LNCAP (cell line): ENCODE data around the gene TTC39B.

Experiments
- CTCF ChIP-seq: fragments of 450-650 bp; IDR thresholded peaks from 2 replicates; pipeline ENCODE4 v1.5.1; 2017; ENCODE audit warnings: mild to moderate bottlenecking

Gene TTC39B

DNA sequence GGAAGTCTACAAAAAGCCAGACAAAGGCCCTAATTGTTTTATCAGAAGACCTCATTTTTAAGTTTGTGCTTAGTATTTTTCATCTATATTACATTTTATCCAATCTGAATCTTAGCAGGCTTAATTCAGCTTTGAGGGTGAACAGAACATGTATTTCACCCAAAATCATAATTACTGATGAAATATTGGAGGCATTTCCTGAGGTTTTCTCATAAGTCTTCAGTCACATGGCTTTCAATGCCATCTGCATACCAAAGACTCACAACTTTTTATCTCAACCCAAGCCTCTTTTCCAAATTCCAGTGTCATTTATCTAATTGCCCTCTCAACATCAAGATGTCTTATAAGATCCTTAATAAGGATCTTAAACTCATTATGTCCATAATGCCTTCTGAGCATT, 150.8 kb downstream of the TTC39B start:
- no peak for TF ChIP-seq CTCF

GRCh38 chr9:15155826-15156225, 151.2 kb downstream of the TTC39B start:
- TF ChIP-seq CTCF = no peak

DNA sequence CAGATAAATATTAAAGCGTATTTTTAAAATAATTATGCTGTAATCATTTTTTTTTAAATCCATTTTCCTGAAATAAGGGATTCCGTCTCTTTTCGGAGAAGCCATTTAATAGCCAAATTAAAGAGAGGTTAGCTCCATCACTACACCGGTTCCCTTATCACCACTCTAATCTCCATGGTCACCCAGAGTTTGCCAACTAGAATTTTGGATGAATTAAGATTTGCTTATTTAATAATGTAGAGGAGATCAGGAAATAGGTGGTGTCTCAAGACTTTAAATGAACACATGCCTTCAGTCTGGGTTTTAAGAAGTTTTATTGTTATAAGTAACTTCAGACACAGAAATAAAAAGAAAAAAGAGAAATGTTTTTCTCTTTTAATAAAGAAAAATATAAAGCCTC, 151.7 kb downstream of the TTC39B start:
- no peak for TF ChIP-seq CTCF

GRCh38 chr9:15154677-15155076, 152.3 kb downstream of the TTC39B start:
- TF ChIP-seq CTCF = no peak

DNA sequence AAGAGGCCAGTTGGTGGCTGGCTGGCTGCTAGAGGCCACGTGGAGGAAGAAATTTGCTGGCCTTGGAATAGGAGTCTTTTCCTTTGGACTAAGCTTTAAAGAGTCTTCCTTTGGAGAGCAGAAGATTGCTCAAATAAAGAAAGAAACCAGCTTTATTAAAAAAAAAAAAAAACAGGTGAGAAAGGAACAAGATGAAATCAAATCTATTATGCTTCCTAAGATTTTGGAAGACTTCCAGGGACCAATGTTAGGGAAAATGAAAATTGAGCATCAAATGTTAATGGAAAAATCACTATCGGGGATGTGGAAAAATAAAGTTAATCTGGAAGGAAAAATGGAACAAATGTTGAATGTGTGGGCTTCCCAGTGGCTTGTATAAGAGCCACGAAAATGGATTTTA, 153.1 kb downstream of the TTC39B start:
- no peak for TF ChIP-seq CTCF

GRCh38 chr9:15150939-15151338, 156.1 kb downstream of the TTC39B start:
- no peak for TF ChIP-seq CTCF

DNA sequence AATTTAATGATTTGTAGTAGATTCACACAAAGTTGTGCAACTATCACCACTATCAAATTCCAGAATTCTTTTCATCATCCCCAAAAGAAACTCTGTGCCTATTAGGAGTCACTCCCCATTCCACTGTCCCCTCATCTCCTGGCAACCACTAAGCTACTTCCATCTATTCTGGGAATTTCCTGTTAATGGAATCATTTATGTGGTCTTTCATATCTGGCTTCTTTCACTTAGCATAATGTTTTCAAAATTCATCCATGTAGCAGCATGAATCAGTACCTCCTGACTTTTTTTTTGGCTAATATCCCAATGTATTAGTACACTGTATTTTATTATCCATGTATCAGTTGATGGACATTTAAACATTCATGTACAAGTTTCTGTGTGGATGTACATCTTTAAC, 157.6 kb downstream of the TTC39B start:
- TF ChIP-seq CTCF = no peak

- no peak for TF ChIP-seq CTCF
Observed at GRCh38 chr9:15146268-15146700, 160.7 kb downstream of the TTC39B start.
